HPDE6-E6E7 (cell line): ENCODE measurements around the gene CCDC40.
"Not testable (repeated sequence)": the region's sequence is repeated elsewhere in the genome, so short reads cannot be mapped to it uniquely, and the experiment has no call there.

Source experiments
- DNase-seq: peaks from one replicate; pipeline ENCODE4 v3.0.0; 2011; ENCODE audit warnings: missing footprints; ENCODE audit errors: extremely low spot score

The CCDC40 gene

GRCh38 chr17:80045703-80046102, 9.3 kb downstream of the CCDC40 start:
- no peak for DNase-seq

- DNase-seq, result not testable (repeated sequence)
These were observed 10.3 kb downstream of the CCDC40 start for GRCh38 chr17:80046709-80047108.

- DNase-seq, result no peak
These were observed 10.7 kb downstream of the CCDC40 start for GRCh38 chr17:80047176-80047575.

- no peak for DNase-seq
These were observed 13.5 kb downstream of the CCDC40 start for GRCh38 chr17:80049986-80050385.

GRCh38 chr17:80050706-80051105, 14.3 kb downstream of the CCDC40 start:
- DNase-seq, result no peak

GRCh38 chr17:80051681-80052080, 15.2 kb downstream of the CCDC40 start:
- DNase-seq, result no peak

- no peak for DNase-seq
These were observed 16.7 kb downstream of the CCDC40 start for GRCh38 chr17:80053102-80053501.

GRCh38 chr17:80055597-80055996, 19.2 kb downstream of the CCDC40 start:
- no peak for DNase-seq

- DNase-seq, result no peak
These were observed 22.0 kb downstream of the CCDC40 start for GRCh38 chr17:80058311-80058955.

- DNase-seq, result no peak
These were observed 24.2 kb downstream of the CCDC40 start for GRCh38 chr17:80060644-80061043.

GRCh38 chr17:80061421-80061820, 25.0 kb downstream of the CCDC40 start:
- no peak for DNase-seq

GRCh38 chr17:80063830-80064585, 27.6 kb downstream of the CCDC40 start:
- peak; percentile 49 for DNase-seq

GRCh38 chr17:80064696-80065095, 28.3 kb downstream of the CCDC40 start:
- DNase-seq, result no peak

GRCh38 chr17:80065478-80066170, 29.2 kb downstream of the CCDC40 start:
- no peak for DNase-seq

- no peak for DNase-seq
These were observed 31.0 kb downstream of the CCDC40 start for GRCh38 chr17:80067393-80067986.

- DNase-seq, result no peak
These were observed 32.1 kb downstream of the CCDC40 start for GRCh38 chr17:80068301-80069222.

GRCh38 chr17:80070375-80071115, 34.1 kb downstream of the CCDC40 start:
- no peak for DNase-seq

GRCh38 chr17:80071116-80071841, 34.8 kb downstream of the CCDC40 start:
- no peak for DNase-seq

- no peak for DNase-seq
These were observed 36.0 kb downstream of the CCDC40 start for GRCh38 chr17:80072410-80072809.

- no peak for DNase-seq
These were observed 43.6 kb downstream of the CCDC40 start for GRCh38 chr17:80080081-80080480.
